DOHH2 (cell line): Measurements from ENCODE around the gene MARVELD2.

ENCODE experiments used
- H3F3A ChIP-seq: fragments of 200-600 bp; sonication (generic), shearing (Covaris generic); 2 replicates; pipeline ENCODE4 v1.6.0; 2016; ENCODE audit warnings: antibody characterized with exemption, mild to moderate bottlenecking; ENCODE audit not compliant: control insufficient read depth, insufficient read depth
- H3K27ac ChIP-seq: fragments of 200-600 bp; sonication (generic); 2 replicates; pipeline ENCODE4 v1.5.1; 2014; ENCODE audit warnings: low read depth, mild to moderate bottlenecking, low read length, moderate library complexity
- H3K27me3 ChIP-seq: fragments of 200-600 bp; sonication (generic); 2 replicates; pipeline ENCODE4 v1.6.1; 2014; ENCODE audit warnings: mild to moderate bottlenecking, low read length, mixed read lengths; ENCODE audit not compliant: control insufficient read depth
- H3K36me3 ChIP-seq: fragments of 200-600 bp; sonication (generic); 2 replicates; pipeline ENCODE4 v1.6.1; 2014; ENCODE audit warnings: mild to moderate bottlenecking, low read length, moderate library complexity, mixed read lengths; ENCODE audit not compliant: control insufficient read depth
- H3K4me1 ChIP-seq: fragments of 200-600 bp; sonication (generic); 2 replicates; pipeline ENCODE4 v1.6.1; 2014; ENCODE audit warnings: mild to moderate bottlenecking, low read length, mixed read lengths; ENCODE audit not compliant: control insufficient read depth
- H3K4me2 ChIP-seq: fragments of 200-600 bp; sonication (generic); 2 replicates; pipeline ENCODE4 v1.6.0; 2014; ENCODE audit warnings: mild to moderate bottlenecking, low read length, moderate library complexity
- H3K4me3 ChIP-seq: fragments of 200-600 bp; sonication (generic); 2 replicates; pipeline ENCODE4 v1.5.1; 2014; ENCODE audit warnings: mild to moderate bottlenecking, low read length, mixed read lengths
- H3K79me2 ChIP-seq: fragments of 200-600 bp; sonication (generic); 2 replicates; pipeline ENCODE4 v1.6.1; 2014; ENCODE audit warnings: mild to moderate bottlenecking, low read length, mixed read lengths; ENCODE audit not compliant: control insufficient read depth
- H3K9me2 ChIP-seq: fragments of 200-600 bp; sonication (generic); replicated peaks from 2 replicates; pipeline ENCODE4 v1.6.1; 2014; ENCODE audit warnings: mild to moderate bottlenecking, low read length, mixed read lengths; ENCODE audit not compliant: control insufficient read depth
- H3K9me3 ChIP-seq: fragments of 200-600 bp; sonication (generic); 2 replicates; pipeline ENCODE4 v1.6.1; 2014; ENCODE audit warnings: antibody characterized with exemption, low read length, mixed read lengths; ENCODE audit not compliant: control insufficient read depth, insufficient read depth
- H4K20me1 ChIP-seq: fragments of 200-600 bp; sonication (generic); 2 replicates; pipeline ENCODE4 v1.6.0; 2014; ENCODE audit warnings: low read depth, mild to moderate bottlenecking, antibody characterized with exemption, low read length, moderate library complexity; ENCODE audit not compliant: control insufficient read depth, insufficient read depth
- CTCF ChIP-seq: fragments of 200-600 bp; sonication (generic); IDR thresholded peaks from one replicate; pipeline ENCODE4 v1.5.1; 2014; ENCODE audit warnings: antibody characterized with exemption, mild to moderate bottlenecking, low read depth, low read length; ENCODE audit not compliant: poor library complexity, severe bottlenecking
- EZH2phosphoT487 ChIP-seq: fragments of 200-600 bp; sonication (generic); IDR thresholded peaks from 2 replicates; pipeline ENCODE4 v1.6.1; 2017; ENCODE audit warnings: borderline replicate concordance, mild to moderate bottlenecking, antibody characterized with exemption, low read length, moderate library complexity, mixed read lengths

Gene MARVELD2

GRCh38 chr5:69416180-69416579 lies 1.3 kb downstream of the MARVELD2 start:
- Histone ChIP-seq H3K27me3 (no peaks in the 10 kb centered on the region), H3K79me2 (no peaks in the 10 kb centered on the region), H3F3A (peaks cover 9% of the 10 kb centered on the region; the same call in 1 of the 2 replicates), H3K36me3 (peaks cover 67% of the 10 kb centered on the region), H3K4me2 (no peak overlapping the region), H3K9me2 (no peaks in the 10 kb centered on the region), H3K9me3 (no peaks in the 10 kb centered on the region), H3K27ac (no peak overlapping the region), H3K4me3 (no peak overlapping the region), H4K20me1 (no peaks in the 10 kb centered on the region), H3K4me1 (no peaks in the 10 kb centered on the region)
- TF ChIP-seq CTCF (no peak), EZH2phosphoT487 (no peak)

DNA sequence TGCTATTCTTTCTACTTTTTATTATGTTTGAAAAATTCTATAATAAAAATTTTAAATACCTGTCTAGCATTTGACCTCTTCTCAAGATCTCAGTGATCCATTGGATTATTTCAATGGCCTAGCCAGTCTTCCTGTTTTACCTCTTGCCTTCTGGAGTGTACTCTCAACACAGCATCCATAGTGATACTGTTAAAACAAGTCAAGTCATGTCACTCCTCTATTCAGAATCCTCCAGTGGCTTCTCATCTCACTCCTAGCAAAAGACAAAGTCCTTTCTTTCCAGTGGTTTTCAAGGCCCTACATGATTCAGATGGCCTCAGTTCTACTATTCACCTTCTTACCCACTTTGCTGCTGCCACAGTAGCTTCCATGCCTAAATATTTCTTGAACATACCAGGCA lies 1.8 kb downstream of the MARVELD2 start:
- Histone ChIP-seq H3K4me3 (no peak overlapping the region), H3F3A (peaks cover 9% of the 10 kb centered on the region; the same call in 1 of the 2 replicates), H3K79me2 (no peaks in the 10 kb centered on the region), H3K4me1 (no peaks in the 10 kb centered on the region), H3K9me2 (no peaks in the 10 kb centered on the region), H3K9me3 (no peaks in the 10 kb centered on the region), H3K27me3 (no peaks in the 10 kb centered on the region), H3K36me3 (peaks cover 61% of the 10 kb centered on the region), H4K20me1 (no peaks in the 10 kb centered on the region), H3K4me2 (no peak overlapping the region), H3K27ac (no peak overlapping the region)
- TF ChIP-seq EZH2phosphoT487 (no peak), CTCF (no peak)

- no peak overlapping the region for H3K27ac ChIP-seq
- H3K27me3 ChIP-seq, result no peaks in the 10 kb centered on the region
- no peaks in the 10 kb centered on the region for H3K9me3 ChIP-seq
- H3K79me2 ChIP-seq, result no peaks in the 10 kb centered on the region
- TF ChIP-seq CTCF (no peak), EZH2phosphoT487 (no peak)
- H3K4me3 ChIP-seq, result no peak overlapping the region
- no peak overlapping the region for H3K4me2 ChIP-seq
- peaks cover 9% of the 10 kb centered on the region; the same call in 1 of the 2 replicates for H3F3A ChIP-seq
- peaks cover 50% of the 10 kb centered on the region for H3K36me3 ChIP-seq
- no peaks in the 10 kb centered on the region for H3K9me2 ChIP-seq
- H3K4me1 ChIP-seq, result no peaks in the 10 kb centered on the region
- H4K20me1 ChIP-seq, result no peaks in the 10 kb centered on the region
These were observed 3.6 kb downstream of the MARVELD2 start for GRCh38 chr5:69418554-69418953.
